Ishikawa (cell line): ENCODE data around the gene CNPY4.
A peak's percentile ranks its signal among the peaks of the same experiment; 100 is the strongest.

Source experiments
- CEBPB ChIP-seq: IDR thresholded peaks from 2 replicates; pipeline ENCODE4 v1.6.1; 2012
- CREB1 ChIP-seq: IDR thresholded peaks from 2 replicates; pipeline ENCODE4 v1.6.1; 2012; ENCODE audit warnings: low read depth
- EGR1 ChIP-seq: IDR thresholded peaks from 2 replicates; pipeline ENCODE4 v1.6.1; 2012
- EP300 ChIP-seq: IDR thresholded peaks from 2 replicates; pipeline ENCODE4 v1.6.1; 2012; ENCODE audit warnings: borderline replicate concordance
- FOXM1 ChIP-seq: IDR thresholded peaks from 2 replicates; pipeline ENCODE4 v1.6.1; 2012; ENCODE audit warnings: low read depth, borderline replicate concordance
- NFIC ChIP-seq: IDR thresholded peaks from 2 replicates; pipeline ENCODE4 v1.6.1; 2012
- RAD21 ChIP-seq: IDR thresholded peaks from 2 replicates; pipeline ENCODE4 v1.6.1; 2012; ENCODE audit warnings: low read depth
- TAF1 ChIP-seq: IDR thresholded peaks from 2 replicates; pipeline ENCODE4 v1.6.1; 2012; ENCODE audit warnings: low read depth, mild to moderate bottlenecking
- TCF12 ChIP-seq: IDR thresholded peaks from 2 replicates; pipeline ENCODE4 v1.6.1; 2012; ENCODE audit warnings: low read depth
- TEAD4 ChIP-seq: IDR thresholded peaks from 2 replicates; pipeline ENCODE4 v1.6.1; 2012
- YY1 ChIP-seq: IDR thresholded peaks from 2 replicates; pipeline ENCODE4 v1.6.1; 2012; ENCODE audit warnings: low read depth
- ZBTB7A ChIP-seq: IDR thresholded peaks from 2 replicates; pipeline ENCODE4 v1.6.1; 2012; ENCODE audit warnings: low read depth
- TF ChIP-seq, protein P1 (sequence below): IDR thresholded peaks from 2 replicates; pipeline ENCODE4 v1.6.1; 2012; ENCODE audit warnings: low read depth, mild to moderate bottlenecking
- TF ChIP-seq, protein P2 (sequence below): IDR thresholded peaks from 2 replicates; pipeline ENCODE4 v1.6.1; 2012
- TF ChIP-seq, protein P3 (sequence below): IDR thresholded peaks from 2 replicates; pipeline ENCODE4 v1.6.1; 2012

The CNPY4 gene

GRCh38 chr7:100166317-100166940 lies 47.0 kb downstream of the CNPY4 start:
- TF ChIP-seq CEBPB, result no peak
- TF ChIP-seq TEAD4, result no peak
- TF ChIP-seq RAD21, result no peak
- no peak for TF ChIP-seq TAF1

DNA sequence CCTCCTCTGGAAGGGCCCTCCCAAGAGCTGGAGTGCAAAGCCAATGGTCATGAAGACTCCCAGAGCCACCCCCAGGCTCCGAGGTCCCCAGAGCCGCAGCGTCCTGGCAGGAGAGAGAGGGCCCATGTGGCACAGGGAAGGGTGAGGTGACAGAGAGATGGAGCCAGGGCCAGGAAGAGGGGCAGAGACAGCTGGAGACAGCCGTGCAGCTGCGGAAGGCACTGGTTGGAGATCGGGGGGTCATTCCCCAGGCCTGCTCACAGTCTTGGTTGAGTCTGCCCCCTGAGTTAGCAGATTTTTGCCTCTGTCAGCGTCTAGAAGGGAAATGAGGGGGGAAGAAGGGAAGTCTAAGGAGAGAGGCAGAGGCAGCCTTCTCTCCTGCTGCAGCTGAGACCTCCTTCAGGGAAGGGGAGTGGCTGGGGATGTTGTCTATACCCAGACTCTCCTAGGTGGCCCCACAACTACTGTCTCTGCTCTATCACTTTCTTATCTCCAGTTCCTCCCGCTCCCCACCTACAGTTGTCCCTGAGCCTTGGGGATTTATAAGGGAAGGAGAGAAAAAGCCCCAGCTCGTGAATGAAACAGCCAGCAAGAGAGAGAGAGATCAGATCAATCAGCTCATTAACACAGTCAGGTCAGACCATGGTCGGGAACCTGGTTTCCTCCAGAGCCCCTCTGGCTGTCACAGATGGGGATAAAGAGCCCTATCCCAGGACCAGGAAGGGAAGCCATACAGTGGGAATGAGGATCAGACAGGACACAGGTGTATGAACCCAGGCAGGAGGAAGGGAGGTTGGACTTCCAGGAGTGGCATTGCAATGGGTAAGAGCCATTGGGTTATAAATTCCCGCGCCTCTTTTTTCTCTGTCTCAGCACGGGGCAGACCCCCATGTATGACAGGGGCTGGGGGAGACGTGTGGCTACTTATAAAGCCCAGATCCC lies 47.8 kb downstream of the CNPY4 start:
- TF ChIP-seq, protein P1, sequence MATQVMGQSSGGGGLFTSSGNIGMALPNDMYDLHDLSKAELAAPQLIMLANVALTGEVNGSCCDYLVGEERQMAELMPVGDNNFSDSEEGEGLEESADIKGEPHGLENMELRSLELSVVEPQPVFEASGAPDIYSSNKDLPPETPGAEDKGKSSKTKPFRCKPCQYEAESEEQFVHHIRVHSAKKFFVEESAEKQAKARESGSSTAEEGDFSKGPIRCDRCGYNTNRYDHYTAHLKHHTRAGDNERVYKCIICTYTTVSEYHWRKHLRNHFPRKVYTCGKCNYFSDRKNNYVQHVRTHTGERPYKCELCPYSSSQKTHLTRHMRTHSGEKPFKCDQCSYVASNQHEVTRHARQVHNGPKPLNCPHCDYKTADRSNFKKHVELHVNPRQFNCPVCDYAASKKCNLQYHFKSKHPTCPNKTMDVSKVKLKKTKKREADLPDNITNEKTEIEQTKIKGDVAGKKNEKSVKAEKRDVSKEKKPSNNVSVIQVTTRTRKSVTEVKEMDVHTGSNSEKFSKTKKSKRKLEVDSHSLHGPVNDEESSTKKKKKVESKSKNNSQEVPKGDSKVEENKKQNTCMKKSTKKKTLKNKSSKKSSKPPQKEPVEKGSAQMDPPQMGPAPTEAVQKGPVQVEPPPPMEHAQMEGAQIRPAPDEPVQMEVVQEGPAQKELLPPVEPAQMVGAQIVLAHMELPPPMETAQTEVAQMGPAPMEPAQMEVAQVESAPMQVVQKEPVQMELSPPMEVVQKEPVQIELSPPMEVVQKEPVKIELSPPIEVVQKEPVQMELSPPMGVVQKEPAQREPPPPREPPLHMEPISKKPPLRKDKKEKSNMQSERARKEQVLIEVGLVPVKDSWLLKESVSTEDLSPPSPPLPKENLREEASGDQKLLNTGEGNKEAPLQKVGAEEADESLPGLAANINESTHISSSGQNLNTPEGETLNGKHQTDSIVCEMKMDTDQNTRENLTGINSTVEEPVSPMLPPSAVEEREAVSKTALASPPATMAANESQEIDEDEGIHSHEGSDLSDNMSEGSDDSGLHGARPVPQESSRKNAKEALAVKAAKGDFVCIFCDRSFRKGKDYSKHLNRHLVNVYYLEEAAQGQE, result no peak
- no peak for TF ChIP-seq FOXM1
- TF ChIP-seq NFIC, result no peak
- TF ChIP-seq, protein P2, sequence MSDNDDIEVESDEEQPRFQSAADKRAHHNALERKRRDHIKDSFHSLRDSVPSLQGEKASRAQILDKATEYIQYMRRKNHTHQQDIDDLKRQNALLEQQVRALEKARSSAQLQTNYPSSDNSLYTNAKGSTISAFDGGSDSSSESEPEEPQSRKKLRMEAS, result no peak
- TF ChIP-seq EGR1, result no peak
- TF ChIP-seq TEAD4, result no peak
- TF ChIP-seq TAF1, result no peak
- TF ChIP-seq ZBTB7A, result no peak
- TF ChIP-seq RAD21, result no peak

DNA sequence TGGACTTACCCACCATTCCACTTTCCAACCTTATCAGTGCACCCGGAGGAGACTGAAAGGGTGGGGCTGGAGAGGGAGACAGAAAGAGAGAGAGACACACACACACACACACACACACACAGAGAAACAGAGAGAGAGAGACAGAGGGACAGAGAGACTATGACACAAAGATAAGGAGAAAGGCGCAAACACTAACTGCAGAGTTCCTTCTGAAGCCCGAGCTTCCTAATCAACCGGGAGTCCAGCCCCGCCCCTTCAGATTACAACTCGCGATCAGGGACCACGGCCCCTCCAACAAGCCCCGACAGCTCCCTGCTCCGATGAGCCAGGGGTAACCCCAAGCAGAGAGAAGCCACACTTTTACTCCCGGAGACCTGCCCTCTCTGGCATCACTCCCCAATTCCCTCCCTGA lies 48.5 kb downstream of the CNPY4 start:
- TF ChIP-seq TAF1 (no peak), YY1 (no peak), NFIC (no peak), RAD21 (no peak), ZBTB7A (no peak), FOXM1 (no peak), EGR1 (no peak), TEAD4 (no peak)
- TF ChIP-seq, protein P3, sequence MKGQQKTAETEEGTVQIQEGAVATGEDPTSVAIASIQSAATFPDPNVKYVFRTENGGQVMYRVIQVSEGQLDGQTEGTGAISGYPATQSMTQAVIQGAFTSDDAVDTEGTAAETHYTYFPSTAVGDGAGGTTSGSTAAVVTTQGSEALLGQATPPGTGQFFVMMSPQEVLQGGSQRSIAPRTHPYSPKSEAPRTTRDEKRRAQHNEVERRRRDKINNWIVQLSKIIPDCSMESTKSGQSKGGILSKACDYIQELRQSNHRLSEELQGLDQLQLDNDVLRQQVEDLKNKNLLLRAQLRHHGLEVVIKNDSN, result no peak

DNA sequence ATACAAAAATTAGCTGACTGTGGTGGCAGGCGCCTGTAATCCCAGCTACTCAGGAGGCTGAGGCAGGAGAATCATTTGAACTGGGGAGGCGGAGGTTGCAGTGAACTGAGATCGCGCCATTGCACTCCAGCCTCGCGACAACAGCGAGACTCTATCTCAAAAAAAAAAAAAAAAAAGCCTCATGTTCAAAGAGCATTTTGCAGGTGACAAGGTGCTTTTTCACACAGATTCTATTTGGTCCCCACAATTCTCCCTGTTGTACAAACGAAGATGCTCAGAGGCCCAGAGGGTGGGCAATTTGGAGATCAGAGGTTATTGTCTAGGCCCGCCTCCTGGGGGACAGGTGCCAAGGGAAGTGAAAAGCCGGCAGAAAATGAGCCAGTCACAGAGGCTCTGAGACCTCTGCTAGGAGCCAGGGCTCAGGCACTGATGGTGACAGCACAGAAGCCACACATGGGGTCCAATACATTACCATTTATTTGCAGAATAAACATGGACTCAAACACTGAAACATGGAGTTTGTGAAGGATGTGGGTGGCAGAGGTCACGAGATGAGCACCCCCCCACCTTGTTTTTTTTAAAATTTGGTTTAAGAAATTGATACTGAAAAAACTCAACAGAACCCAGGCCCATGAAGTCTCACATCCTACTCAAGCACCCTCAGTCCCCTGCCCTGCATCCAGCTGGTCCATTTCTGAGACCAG lies 49.9 kb downstream of the CNPY4 start:
- no peak for TF ChIP-seq YY1
- TF ChIP-seq, protein P2, result no peak

GRCh38 chr7:100170101-100170897 lies 50.9 kb downstream of the CNPY4 start:
- TF ChIP-seq TAF1, result no peak
- no peak for TF ChIP-seq FOXM1
- no peak for TF ChIP-seq RAD21
- TF ChIP-seq, protein P3, result no peak
- TF ChIP-seq NFIC, result no peak
- TF ChIP-seq EGR1, result no peak
- no peak for TF ChIP-seq TCF12

GRCh38 chr7:100171087-100171681 lies 51.8 kb downstream of the CNPY4 start:
- TF ChIP-seq ZBTB7A, result peak; percentile 63; the same call in 1 of the 2 replicates
- no peak for TF ChIP-seq FOXM1

DNA sequence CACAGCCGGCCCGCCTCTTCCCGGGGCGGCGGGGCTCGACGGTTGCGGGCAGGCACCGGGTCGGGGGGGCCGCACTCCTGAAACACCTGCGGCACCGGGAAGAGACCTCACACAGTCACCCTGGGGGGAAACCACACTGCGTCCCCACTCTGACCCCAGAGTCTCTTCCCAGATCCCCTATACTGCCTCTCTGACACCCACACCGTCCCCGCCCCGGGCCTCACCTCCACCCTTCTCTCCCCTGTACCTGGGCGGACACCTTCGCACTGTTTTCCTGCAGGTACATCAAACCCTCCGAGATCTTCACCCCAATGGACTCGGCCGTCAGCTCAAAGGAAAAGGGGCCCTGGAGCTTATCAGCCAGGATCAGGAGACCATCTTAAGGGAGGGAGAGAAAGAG lies 52.4 kb downstream of the CNPY4 start:
- no peak for TF ChIP-seq CREB1
- no peak for TF ChIP-seq EP300
- TF ChIP-seq EGR1, result no peak
- TF ChIP-seq TEAD4, result no peak
- no peak for TF ChIP-seq TAF1
- TF ChIP-seq, protein P3, result no peak
